ENCODE measurements around the gene JOSD2. TPM values are rescaled to one million over a fixed set of nuclear protein-coding genes. Genes with fewer than 3 reads are reported as not detected.

Gene JOSD2
- total RNA-seq, 4 donors from 2014 or later = 31.3 to 59.4 (median 42.9) TPM

- TF ChIP-seq EP300 (IDR thresholded peaks at IDR 0.05) (no peak), POLR2AphosphoS5 (IDR thresholded peaks at IDR 0.05) (no peak), POLR2A (IDR thresholded peaks at IDR 0.05; ENCODE audit: low read depth) (no peak)
- TF ChIP-seq, protein P1, sequence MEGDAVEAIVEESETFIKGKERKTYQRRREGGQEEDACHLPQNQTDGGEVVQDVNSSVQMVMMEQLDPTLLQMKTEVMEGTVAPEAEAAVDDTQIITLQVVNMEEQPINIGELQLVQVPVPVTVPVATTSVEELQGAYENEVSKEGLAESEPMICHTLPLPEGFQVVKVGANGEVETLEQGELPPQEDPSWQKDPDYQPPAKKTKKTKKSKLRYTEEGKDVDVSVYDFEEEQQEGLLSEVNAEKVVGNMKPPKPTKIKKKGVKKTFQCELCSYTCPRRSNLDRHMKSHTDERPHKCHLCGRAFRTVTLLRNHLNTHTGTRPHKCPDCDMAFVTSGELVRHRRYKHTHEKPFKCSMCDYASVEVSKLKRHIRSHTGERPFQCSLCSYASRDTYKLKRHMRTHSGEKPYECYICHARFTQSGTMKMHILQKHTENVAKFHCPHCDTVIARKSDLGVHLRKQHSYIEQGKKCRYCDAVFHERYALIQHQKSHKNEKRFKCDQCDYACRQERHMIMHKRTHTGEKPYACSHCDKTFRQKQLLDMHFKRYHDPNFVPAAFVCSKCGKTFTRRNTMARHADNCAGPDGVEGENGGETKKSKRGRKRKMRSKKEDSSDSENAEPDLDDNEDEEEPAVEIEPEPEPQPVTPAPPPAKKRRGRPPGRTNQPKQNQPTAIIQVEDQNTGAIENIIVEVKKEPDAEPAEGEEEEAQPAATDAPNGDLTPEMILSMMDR (IDR thresholded peaks at IDR 0.05) = no peak
- H3K27me3 ChIP-seq = peaks cover 0 to 4% (median 2%) of the 10 kb centered on the region in 4 donors
- WGBS = 94% methylated on average over 13 of the region's 27 CpGs
- no peak for DNase-seq (ENCODE audit: extremely low spot score)
- intact Hi-C loops (cut with DNase I) = no loop called here
- H3K9me3 ChIP-seq = no peaks in the 10 kb centered on the region
- no peak overlapping the region for H3K27ac ChIP-seq (replicated peaks in 1 of 4)
- peaks cover 18 to 29% (median 24%) of the 10 kb centered on the region in 4 donors for H3K4me1 ChIP-seq
- H3K36me3 ChIP-seq = peaks cover 22 to 71% (median 62%) of the 10 kb centered on the region in 4 donors
- no peak overlapping the region for H3K4me3 ChIP-seq
Measured at GRCh38 chr19:50481351-50482149, 29.4 kb downstream of the JOSD2 start.

GRCh38 chr19:50480281-50481111 lies 30.5 kb downstream of the JOSD2 start:
- H3K36me3 ChIP-seq = peaks cover 22 to 69% (median 62%) of the 10 kb centered on the region in 4 donors
- intact Hi-C loops (cut with DNase I) = no loop called here

DNA sequence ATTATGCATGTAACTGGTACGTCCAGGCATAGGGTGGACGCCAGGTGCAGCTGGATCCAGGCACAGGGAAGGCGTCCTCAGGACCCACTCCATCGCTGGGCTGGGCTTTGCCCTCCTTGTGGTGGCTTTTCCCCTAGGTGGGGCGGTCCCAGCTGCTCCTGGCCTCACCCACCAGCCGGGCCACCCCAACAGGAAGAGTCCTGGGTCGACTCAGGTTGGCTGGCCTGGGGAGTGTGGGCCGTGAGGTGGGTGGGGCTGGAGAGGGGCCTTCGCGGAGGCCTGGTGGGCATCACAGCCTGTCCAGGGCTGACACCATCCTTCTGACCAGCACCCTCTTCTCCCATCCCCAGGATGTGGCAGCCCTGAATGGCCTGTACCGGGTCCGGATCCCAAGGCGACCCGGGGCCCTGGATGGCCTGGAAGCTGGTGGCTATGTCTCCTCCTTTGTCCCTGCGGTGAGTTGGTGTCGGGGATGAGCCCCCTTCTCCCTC lies 31.2 kb downstream of the JOSD2 start:
- Histone ChIP-seq H3K4me3 (no peak overlapping the region), H3K27me3 (no peaks in the 10 kb centered on the region), H3K36me3 (peaks cover 22 to 63% (median 56%) of the 10 kb centered on the region in 4 donors), H3K27ac (replicated peaks in 1 of 4) (no peak overlapping the region), H3K9me3 (no peaks in the 10 kb centered on the region), H3K4me1 (peaks cover 18 to 34% (median 24%) of the 10 kb centered on the region in 4 donors)
- no peak for DNase-seq (ENCODE audit: extremely low spot score)
- WGBS = 89% methylated on average over 8 of the region's 16 CpGs
- intact Hi-C loops (cut with DNase I) = no loop called here
- TF ChIP-seq EP300 (IDR thresholded peaks at IDR 0.05) = no peak
- TF ChIP-seq, protein P1 (IDR thresholded peaks at IDR 0.05) = no peak
- no peak for TF ChIP-seq POLR2A (IDR thresholded peaks at IDR 0.05; ENCODE audit: low read depth)
- no peak for TF ChIP-seq POLR2AphosphoS5 (IDR thresholded peaks at IDR 0.05)

More at GRCh38 chr19:50480281-50481111, 30.5 kb downstream of the JOSD2 start:
- Histone ChIP-seq H3K4me3 (no peak overlapping the region), H3K9me3 (no peaks in the 10 kb centered on the region), H3K27me3 (no peaks in the 10 kb centered on the region), H3K27ac (replicated peaks in 1 of 4) (no peak overlapping the region), H3K4me1 (peaks cover 18 to 34% (median 24%) of the 10 kb centered on the region in 4 donors)
- WGBS = 84% methylated on average over 25 of the region's 37 CpGs
- DNase-seq (ENCODE audit: extremely low spot score) = no peak
- TF ChIP-seq POLR2AphosphoS5 (IDR thresholded peaks at IDR 0.05) (no peak), EP300 (IDR thresholded peaks at IDR 0.05) (no peak), POLR2A (IDR thresholded peaks at IDR 0.05; ENCODE audit: low read depth) (no peak)
- TF ChIP-seq, protein P1 (IDR thresholded peaks at IDR 0.05) = no peak

GRCh38 chr19:50478901-50479715 lies 31.9 kb downstream of the JOSD2 start:
- Histone ChIP-seq H3K4me1 (peaks cover 18 to 34% (median 24%) of the 10 kb centered on the region in 4 donors), H3K9me3 (no peaks in the 10 kb centered on the region), H3K36me3 (peaks cover 22 to 56% (median 53%) of the 10 kb centered on the region in 4 donors), H3K4me3 (no peak overlapping the region), H3K27ac (replicated peaks in 1 of 4) (no peak overlapping the region), H3K27me3 (no peaks in the 10 kb centered on the region)
- TF ChIP-seq EP300 (IDR thresholded peaks at IDR 0.05) = no peak
- no peak for TF ChIP-seq POLR2A (IDR thresholded peaks at IDR 0.05; ENCODE audit: low read depth)
- TF ChIP-seq, protein P1 (IDR thresholded peaks at IDR 0.05) = peak in 1 of 3 experiments; percentile 33
- no peak for TF ChIP-seq POLR2AphosphoS5 (IDR thresholded peaks at IDR 0.05)
- 81% methylated on average over 19 of the region's 19 CpGs for WGBS
- intact Hi-C loops (cut with DNase I) = no loop called here
- DNase-seq (ENCODE audit: extremely low spot score) = no peak

Measured in esophagus muscularis mucosa (tissue), 4 donors.